Measurements from ENCODE around the gene DBH. TPM values are rescaled to one million over a fixed set of nuclear protein-coding genes. Genes with fewer than 3 reads are reported as not detected.

DBH gene
- total and polyA plus RNA-seq, 2 donors (not counting 1 experiment from before 2014, with no cell fraction given) = not detected

DNA sequence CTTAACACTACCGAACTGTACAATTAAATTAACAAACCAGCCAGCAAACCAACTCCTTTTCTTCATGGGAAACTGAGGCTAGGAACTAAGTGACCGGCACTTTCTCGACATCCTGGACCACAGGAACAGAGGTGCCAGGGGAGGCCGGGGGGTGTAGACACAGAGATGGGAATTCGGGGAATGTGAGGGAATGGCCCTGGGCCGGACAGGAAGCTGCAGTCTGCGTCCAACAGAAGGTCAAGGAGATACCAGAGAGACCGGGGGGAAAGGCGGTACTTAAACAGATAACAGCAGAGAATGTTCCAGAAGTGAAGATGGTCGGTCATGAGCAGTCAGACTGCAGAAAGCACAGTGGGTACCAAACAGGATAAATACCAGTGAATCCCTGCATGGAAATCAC, 40.3 kb downstream of the DBH start:
- no peak for ATAC-seq (ENCODE audit: low read depth)
- no peak overlapping the region for H3K4me2 ChIP-seq (replicated peaks; ENCODE audit: low read depth, low read length, poor library complexity, severe bottlenecking)
- no peak for TF ChIP-seq CTCF (IDR thresholded peaks at IDR 0.05)
- no peak for TF ChIP-seq EZH2 (IDR thresholded peaks at IDR 0.05; ENCODE audit: borderline replicate concordance, insufficient read depth, low read depth, low read length, poor library complexity, severe bottlenecking)
- intact Hi-C loops (cut with micrococcal nuclease) = no loop called here
- POLR2A ChIA-PET = no interaction called here
- H3K27ac ChIP-seq (ENCODE audit: low read length in 2 of 2) = no peak overlapping the region
- no peaks in the 10 kb centered on the region for H3K79me2 ChIP-seq (ENCODE audit: control insufficient read depth, insufficient read depth, low read length)
- Mint-ChIP-seq H3K27me3 (peaks cover 8% of the 10 kb centered on the region), H3K27ac (no peak overlapping the region), H3K9me3 (ENCODE audit: insufficient read depth) (no peaks in the 10 kb centered on the region), H3K4me3 (no peak overlapping the region), H3K4me1 (no peaks in the 10 kb centered on the region)
- CTCF ChIA-PET = no interaction called here
- no peak for DNase-seq
- peaks cover 0 to 4% (median 0%) of the 10 kb centered on the region in 3 donors for H3K9me3 ChIP-seq (ENCODE audit: control extremely low read depth in 1 of 3, control insufficient read depth in 2 of 3, insufficient read depth in 1 of 3, low read length in 2 of 3)
- H3K9ac ChIP-seq (ENCODE audit: low read length) = no peak overlapping the region
- no peaks in the 10 kb centered on the region for H3K27me3 ChIP-seq (replicated peaks in 1 of 4; ENCODE audit: control extremely low read depth in 1 of 4, control insufficient read depth in 3 of 4, insufficient read depth in 4 of 4, low read length in 3 of 4)
- 88% methylated on average over 10 of the region's 10 CpGs for WGBS (ENCODE audit: insufficient coverage)
- no peaks in the 10 kb centered on the region for H3K36me3 ChIP-seq (replicated peaks in 1 of 2; ENCODE audit: control extremely low read depth in 1 of 2, control insufficient read depth in 1 of 2, extremely low read depth in 1 of 2, insufficient read depth in 2 of 2, low read length in 1 of 2)
- no peaks in the 10 kb centered on the region for H3K4me1 ChIP-seq (ENCODE audit: control insufficient read depth in 2 of 2, insufficient read depth in 2 of 2, low read length in 2 of 2)
- H3K4me3 ChIP-seq (ENCODE audit: control extremely low read depth in 1 of 5, extremely low read depth in 1 of 5, insufficient read depth in 1 of 5, low read depth in 2 of 5, low read length in 4 of 5) = no peak overlapping the region
- no peaks in the 10 kb centered on the region for H4K20me1 ChIP-seq (ENCODE audit: control insufficient read depth, insufficient read depth, low read length, poor library complexity, severe bottlenecking)
- no peak overlapping the region for H2AFZ ChIP-seq (ENCODE audit: insufficient read depth, low read depth, low read length, poor library complexity, severe bottlenecking)

DNA sequence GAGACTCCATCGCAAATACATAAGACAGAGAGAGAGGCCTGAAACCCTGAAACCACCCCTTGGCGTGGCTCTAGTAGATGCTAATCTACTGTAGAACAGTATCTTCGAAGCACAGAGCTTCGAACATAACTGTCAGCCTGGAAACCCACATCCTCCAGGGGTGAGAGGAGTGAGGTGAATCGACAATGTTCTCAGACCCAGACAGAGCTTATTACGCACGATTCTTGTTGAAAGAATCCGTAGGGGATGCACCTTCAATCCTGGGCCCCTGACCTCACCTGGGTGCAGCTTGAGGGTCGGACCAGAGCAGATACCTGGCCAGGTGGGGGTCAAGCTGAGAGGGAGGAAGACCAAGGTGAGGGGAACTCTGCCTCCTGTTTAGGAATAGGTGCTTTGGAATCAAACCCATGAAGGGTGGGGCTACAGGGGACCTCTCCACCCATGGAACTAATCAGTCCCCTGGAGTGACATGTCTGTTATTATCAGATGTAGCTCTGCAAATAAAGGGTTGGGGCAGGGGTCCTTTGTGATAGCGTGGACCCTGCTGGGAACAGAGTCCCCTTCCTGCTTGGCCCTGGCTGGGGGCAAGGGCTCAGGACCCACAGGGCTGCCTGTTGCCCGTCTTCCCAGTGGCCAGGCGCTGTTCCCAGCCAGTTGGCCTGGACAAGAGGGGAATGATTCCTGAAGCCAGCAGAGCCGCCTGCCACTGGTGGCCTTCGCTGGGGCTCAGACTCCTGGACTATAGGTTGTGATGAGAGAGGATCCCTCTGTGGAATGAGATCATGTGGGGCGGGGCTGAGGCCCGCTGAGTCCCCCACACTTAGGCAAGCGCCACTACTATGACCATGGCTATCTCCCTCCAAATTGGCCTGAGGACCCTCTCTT, 41.2 kb downstream of the DBH start:
- Histone ChIP-seq H3K27me3 (replicated peaks in 1 of 4; ENCODE audit: control extremely low read depth in 1 of 4, control insufficient read depth in 3 of 4, insufficient read depth in 4 of 4, low read length in 3 of 4) (no peaks in the 10 kb centered on the region), H4K20me1 (ENCODE audit: control insufficient read depth, insufficient read depth, low read length, poor library complexity, severe bottlenecking) (no peaks in the 10 kb centered on the region), H3K9ac (ENCODE audit: low read length) (no peak overlapping the region), H3K4me1 (ENCODE audit: control insufficient read depth in 2 of 2, insufficient read depth in 2 of 2, low read length in 2 of 2) (no peaks in the 10 kb centered on the region), H3K27ac (ENCODE audit: low read length in 2 of 2) (no peak overlapping the region), H2AFZ (ENCODE audit: insufficient read depth, low read depth, low read length, poor library complexity, severe bottlenecking) (no peak overlapping the region), H3K4me3 (ENCODE audit: control extremely low read depth in 1 of 5, extremely low read depth in 1 of 5, insufficient read depth in 1 of 5, low read depth in 2 of 5, low read length in 4 of 5) (no peak overlapping the region), H3K4me2 (replicated peaks; ENCODE audit: low read depth, low read length, poor library complexity, severe bottlenecking) (no peak overlapping the region), H3K9me3 (ENCODE audit: control extremely low read depth in 1 of 3, control insufficient read depth in 2 of 3, insufficient read depth in 1 of 3, low read length in 2 of 3) (no peaks in the 10 kb centered on the region), H3K36me3 (replicated peaks in 1 of 2; ENCODE audit: control extremely low read depth in 1 of 2, control insufficient read depth in 1 of 2, extremely low read depth in 1 of 2, insufficient read depth in 2 of 2, low read length in 1 of 2) (no peaks in the 10 kb centered on the region), H3K79me2 (ENCODE audit: control insufficient read depth, insufficient read depth, low read length) (no peaks in the 10 kb centered on the region)
- ATAC-seq (ENCODE audit: low read depth) (no peak), DNase-seq (no peak)
- H3K9me3 Mint-ChIP-seq (ENCODE audit: insufficient read depth) = no peaks in the 10 kb centered on the region
- H3K4me3 Mint-ChIP-seq = no peak overlapping the region
- whole genome bisulfite sequencing (ENCODE audit: insufficient coverage) = 88% methylated on average over 13 of the region's 17 CpGs
- H3K27me3 Mint-ChIP-seq = peaks cover 4% of the 10 kb centered on the region
- ChIA-PET CTCF (no interaction called here), POLR2A (no interaction called here)
- TF ChIP-seq EZH2 (IDR thresholded peaks at IDR 0.05; ENCODE audit: borderline replicate concordance, insufficient read depth, low read depth, low read length, poor library complexity, severe bottlenecking) (no peak), CTCF (IDR thresholded peaks at IDR 0.05) (no peak)
- intact Hi-C loops (cut with micrococcal nuclease) = no loop called here
- no peak overlapping the region for H3K27ac Mint-ChIP-seq
- peaks cover 2% of the 10 kb centered on the region for H3K4me1 Mint-ChIP-seq
